C4-2B (cell line): ENCODE results near the gene RALB.

ENCODE experiments used
- ZFX ChIP-seq: fragments of 450-650 bp; IDR thresholded peaks from 2 replicates; pipeline ENCODE4 v1.6.1; 2017
- TF ChIP-seq, protein P1 (sequence below): fragments of 450-650 bp; conservative IDR thresholded peaks from 2 replicates; pipeline ENCODE4 v1.5.1; 2017; ENCODE audit warnings: mild to moderate bottlenecking

DNA sequence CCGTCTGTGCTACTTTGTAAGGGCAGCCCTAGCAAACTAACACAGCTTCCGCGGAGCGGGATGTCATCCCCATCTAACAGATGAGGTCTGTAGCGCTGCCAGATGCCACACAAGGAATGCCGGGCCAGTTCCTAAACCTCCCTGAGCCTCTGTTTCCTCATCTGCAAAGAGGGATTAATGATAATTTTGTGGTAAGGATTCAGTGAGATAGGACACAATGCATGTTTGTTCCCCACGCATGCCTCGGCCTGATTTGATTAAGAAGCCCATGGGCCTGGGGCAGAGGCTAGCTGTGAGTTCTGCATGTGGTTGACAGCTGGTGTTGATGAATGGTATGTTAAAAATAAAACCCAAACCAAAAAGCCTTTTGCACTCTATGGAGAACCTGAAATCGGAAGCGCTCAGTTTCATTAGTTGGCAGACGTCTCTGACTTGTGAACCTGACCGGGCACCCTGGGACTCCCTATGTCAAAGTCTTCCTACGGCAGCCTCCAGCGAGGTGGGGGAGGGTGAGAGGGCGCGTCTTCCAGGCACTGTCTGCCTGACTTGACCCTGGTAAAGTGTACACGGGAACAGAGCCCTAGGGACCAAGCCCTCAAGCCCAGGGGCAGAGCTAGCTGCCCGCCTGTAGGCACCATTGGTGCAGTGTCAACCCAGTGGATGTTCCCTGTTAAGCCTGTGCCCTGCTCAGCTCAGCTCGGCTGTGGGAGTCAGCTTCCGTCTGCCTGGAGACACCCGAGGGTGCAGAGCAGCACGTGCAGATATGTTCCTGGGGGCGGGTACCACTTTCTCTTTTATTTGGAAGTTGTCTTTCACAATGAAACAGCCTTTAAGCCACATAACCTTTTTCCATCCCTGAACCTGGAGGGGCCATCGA lies 78.5 kb downstream of the RALB start:
- TF ChIP-seq, protein P1, sequence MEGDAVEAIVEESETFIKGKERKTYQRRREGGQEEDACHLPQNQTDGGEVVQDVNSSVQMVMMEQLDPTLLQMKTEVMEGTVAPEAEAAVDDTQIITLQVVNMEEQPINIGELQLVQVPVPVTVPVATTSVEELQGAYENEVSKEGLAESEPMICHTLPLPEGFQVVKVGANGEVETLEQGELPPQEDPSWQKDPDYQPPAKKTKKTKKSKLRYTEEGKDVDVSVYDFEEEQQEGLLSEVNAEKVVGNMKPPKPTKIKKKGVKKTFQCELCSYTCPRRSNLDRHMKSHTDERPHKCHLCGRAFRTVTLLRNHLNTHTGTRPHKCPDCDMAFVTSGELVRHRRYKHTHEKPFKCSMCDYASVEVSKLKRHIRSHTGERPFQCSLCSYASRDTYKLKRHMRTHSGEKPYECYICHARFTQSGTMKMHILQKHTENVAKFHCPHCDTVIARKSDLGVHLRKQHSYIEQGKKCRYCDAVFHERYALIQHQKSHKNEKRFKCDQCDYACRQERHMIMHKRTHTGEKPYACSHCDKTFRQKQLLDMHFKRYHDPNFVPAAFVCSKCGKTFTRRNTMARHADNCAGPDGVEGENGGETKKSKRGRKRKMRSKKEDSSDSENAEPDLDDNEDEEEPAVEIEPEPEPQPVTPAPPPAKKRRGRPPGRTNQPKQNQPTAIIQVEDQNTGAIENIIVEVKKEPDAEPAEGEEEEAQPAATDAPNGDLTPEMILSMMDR: no peak
- TF ChIP-seq ZFX: no peak
